Measurements from ENCODE around the gene ADAM22.
A peak's percentile ranks its signal among the peaks of the same experiment; 100 is the strongest.

Gene ADAM22

DNA sequence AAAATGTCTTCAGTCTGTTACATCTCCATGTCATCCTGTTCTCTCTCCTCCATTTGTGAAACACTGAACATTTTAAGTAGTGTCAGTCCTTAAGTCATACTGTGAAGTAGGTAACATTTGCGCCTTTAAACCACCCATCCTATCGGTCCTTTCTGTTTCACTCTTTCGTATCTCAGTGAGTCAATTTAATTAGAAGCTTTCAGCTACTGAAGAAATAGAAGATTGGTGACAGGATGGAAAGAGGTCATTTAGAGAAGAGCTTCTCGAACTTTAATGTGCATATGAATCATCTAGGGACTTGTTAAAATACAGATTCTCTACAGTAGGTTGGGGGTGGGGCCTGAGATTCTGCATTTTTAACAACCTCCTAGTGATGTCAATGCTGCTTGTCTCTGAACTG lies 172.4 kb downstream of the ADAM22 start:
- TF ChIP-seq MYC (IDR thresholded peaks at IDR 0.05; ENCODE audit: low read depth, low read length), result no peak
- TF ChIP-seq POLR2A (IDR thresholded peaks at IDR 0.05; ENCODE audit: extremely low read depth, insufficient read length), result no peak
- TF ChIP-seq, protein P1, sequence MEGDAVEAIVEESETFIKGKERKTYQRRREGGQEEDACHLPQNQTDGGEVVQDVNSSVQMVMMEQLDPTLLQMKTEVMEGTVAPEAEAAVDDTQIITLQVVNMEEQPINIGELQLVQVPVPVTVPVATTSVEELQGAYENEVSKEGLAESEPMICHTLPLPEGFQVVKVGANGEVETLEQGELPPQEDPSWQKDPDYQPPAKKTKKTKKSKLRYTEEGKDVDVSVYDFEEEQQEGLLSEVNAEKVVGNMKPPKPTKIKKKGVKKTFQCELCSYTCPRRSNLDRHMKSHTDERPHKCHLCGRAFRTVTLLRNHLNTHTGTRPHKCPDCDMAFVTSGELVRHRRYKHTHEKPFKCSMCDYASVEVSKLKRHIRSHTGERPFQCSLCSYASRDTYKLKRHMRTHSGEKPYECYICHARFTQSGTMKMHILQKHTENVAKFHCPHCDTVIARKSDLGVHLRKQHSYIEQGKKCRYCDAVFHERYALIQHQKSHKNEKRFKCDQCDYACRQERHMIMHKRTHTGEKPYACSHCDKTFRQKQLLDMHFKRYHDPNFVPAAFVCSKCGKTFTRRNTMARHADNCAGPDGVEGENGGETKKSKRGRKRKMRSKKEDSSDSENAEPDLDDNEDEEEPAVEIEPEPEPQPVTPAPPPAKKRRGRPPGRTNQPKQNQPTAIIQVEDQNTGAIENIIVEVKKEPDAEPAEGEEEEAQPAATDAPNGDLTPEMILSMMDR (IDR thresholded peaks at IDR 0.05; ENCODE audit: low read depth, low read length), result no peak
- TF ChIP-seq, protein P2, sequence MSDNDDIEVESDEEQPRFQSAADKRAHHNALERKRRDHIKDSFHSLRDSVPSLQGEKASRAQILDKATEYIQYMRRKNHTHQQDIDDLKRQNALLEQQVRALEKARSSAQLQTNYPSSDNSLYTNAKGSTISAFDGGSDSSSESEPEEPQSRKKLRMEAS (IDR thresholded peaks at IDR 0.05; ENCODE audit: low read depth, low read length), result no peak
- no peak overlapping the region for H3K4me3 ChIP-seq (ENCODE audit: low read depth, low read length)
- peak; percentile 4 for DNase-seq (ENCODE audit: low read depth)

DNA sequence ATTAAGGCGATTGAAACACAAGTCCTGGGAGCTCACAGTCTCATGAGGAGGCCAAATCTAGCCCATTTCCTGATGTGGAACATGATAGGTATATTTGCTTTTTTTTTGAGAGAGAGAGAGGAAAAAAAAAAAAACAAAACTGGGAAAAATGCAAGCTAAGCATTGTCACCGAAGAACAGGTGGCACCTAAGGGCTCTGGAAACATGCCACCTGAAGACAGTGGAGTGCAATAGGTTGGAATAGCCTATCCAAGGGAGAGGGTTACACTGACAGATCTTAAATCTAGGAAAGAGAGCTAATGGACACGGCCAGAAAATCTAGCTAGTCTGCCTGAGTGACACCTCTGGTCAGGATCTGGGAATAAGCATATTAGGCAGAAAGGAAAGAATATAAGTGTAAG lies 175.6 kb downstream of the ADAM22 start:
- H3K4me3 ChIP-seq (ENCODE audit: low read depth, low read length), result no peak overlapping the region
- no peak for DNase-seq (ENCODE audit: low read depth)
- TF ChIP-seq POLR2A (IDR thresholded peaks at IDR 0.05; ENCODE audit: extremely low read depth, insufficient read length), result no peak

DNA sequence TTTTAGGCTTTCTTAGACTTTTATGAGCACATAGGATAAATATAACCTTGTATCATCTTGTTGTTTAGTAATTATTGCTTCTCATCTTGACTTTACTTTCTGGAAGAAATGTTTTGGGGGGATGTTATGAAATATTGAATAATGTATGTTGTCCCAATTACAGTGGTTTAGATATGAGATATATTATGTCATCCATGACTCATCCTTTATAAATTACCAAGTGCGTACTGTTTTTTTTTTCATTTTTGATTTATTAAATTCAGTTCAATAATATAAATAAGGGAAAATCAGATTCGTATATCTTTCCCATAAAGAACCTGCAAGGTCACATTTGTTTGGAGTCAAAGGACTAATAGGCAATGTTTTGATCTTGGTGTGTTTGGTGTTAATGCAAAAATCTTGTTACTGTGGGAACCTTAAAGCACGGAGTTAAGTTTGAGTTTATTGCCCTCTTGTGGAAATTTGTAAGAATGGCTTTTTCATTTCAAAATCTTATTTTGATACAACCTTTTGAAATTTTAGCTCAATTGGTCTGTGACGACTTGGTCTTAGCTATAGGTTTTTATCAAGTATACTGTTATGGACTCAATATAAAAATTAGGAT lies 177.2 kb downstream of the ADAM22 start:
- TF ChIP-seq POLR2A (IDR thresholded peaks at IDR 0.05; ENCODE audit: extremely low read depth, insufficient read length), result no peak
- TF ChIP-seq MYC (IDR thresholded peaks at IDR 0.05; ENCODE audit: low read depth, low read length), result no peak
- TF ChIP-seq, protein P2 (IDR thresholded peaks at IDR 0.05; ENCODE audit: low read depth, low read length), result no peak
- TF ChIP-seq, protein P1 (IDR thresholded peaks at IDR 0.05; ENCODE audit: low read depth, low read length), result peak; percentile 42
- no peak overlapping the region for H3K4me3 ChIP-seq (ENCODE audit: low read depth, low read length)
- peak; percentile 66 for DNase-seq (ENCODE audit: low read depth)

DNA sequence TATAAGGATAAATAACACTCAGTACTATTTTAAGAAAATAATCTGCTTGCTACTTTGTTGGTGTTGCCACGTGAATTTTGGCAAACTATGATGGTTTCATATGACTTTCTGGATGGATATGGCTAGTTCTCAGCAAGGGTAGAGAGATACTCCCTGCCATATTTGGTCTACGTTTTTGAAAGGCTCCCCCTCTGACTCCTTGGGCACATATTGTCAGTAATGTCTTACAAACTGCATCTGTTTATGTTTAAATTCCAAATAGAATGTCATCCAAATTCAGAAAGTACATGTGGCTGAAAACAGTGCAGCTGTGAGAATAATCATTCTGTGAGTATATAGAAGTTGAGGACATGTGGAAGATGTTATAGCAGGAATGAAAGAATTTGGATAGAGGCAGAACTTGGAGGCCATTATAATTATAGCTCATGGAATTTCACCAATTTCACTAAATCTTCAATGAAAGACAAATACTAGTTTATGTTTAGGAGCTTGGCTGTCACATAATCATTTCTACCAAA lies 178.0 kb downstream of the ADAM22 start:
- no peak overlapping the region for H3K4me3 ChIP-seq (ENCODE audit: low read depth, low read length)
- TF ChIP-seq, protein P1 (IDR thresholded peaks at IDR 0.05; ENCODE audit: low read depth, low read length), result no peak
- TF ChIP-seq POLR2A (IDR thresholded peaks at IDR 0.05; ENCODE audit: extremely low read depth, insufficient read length) (no peak), MYC (IDR thresholded peaks at IDR 0.05; ENCODE audit: low read depth, low read length) (no peak)
- TF ChIP-seq, protein P2 (IDR thresholded peaks at IDR 0.05; ENCODE audit: low read depth, low read length), result no peak
- DNase-seq (ENCODE audit: low read depth), result no peak

DNA sequence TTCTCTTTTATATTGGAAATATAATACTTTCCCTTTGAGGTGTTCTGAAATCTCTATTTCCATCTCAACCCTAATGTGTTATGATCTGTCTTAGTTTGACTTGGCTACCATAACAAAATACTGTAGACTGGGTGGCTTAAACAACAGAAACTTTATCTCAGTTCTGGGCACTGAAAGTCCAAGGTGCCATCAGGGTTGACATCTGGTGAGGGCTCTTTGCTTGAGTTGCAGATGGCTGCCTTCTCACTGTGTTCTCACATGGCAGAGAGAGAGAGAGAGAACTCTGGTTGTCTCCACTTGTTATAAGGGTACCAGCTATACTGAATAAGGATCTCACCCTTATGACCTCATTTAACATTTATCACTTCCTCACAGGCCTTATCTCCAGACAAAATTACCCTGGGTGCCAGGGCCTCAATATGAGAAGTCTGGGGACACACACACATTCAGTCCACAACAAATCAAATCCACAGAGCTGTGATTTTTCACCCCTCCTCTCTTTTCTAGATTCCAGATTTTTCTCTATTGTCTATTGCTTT lies 181.3 kb downstream of the ADAM22 start:
- no peak overlapping the region for H3K4me3 ChIP-seq (ENCODE audit: low read depth, low read length)
- TF ChIP-seq, protein P1 (IDR thresholded peaks at IDR 0.05; ENCODE audit: low read depth, low read length), result no peak
- no peak for TF ChIP-seq POLR2A (IDR thresholded peaks at IDR 0.05; ENCODE audit: extremely low read depth, insufficient read length)
- TF ChIP-seq, protein P2 (IDR thresholded peaks at IDR 0.05; ENCODE audit: low read depth, low read length), result no peak
- TF ChIP-seq MYC (IDR thresholded peaks at IDR 0.05; ENCODE audit: low read depth, low read length), result no peak
- no peak for DNase-seq (ENCODE audit: low read depth)

DNA sequence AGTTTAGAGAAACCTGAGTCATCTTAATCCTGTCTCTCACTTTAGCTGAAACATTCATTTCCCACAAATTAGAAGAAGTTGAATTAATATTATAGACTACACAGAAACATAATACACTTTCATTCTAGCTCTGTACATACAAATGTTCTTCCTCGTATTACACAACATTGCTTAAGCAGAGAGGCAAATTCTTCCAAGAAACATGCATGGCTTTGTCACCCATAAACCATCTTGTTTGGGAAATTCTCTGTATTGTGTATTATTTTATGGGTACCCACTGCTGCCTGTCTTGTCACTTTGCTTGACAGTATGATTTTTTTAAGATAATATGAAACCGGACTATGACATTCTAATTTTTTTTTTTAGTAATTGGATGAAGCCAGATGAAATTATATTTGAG lies 181.8 kb downstream of the ADAM22 start:
- DNase-seq (ENCODE audit: low read depth), result no peak
- H3K4me3 ChIP-seq (ENCODE audit: low read depth, low read length), result no peak overlapping the region
- TF ChIP-seq, protein P2 (IDR thresholded peaks at IDR 0.05; ENCODE audit: low read depth, low read length), result no peak
- TF ChIP-seq POLR2A (IDR thresholded peaks at IDR 0.05; ENCODE audit: extremely low read depth, insufficient read length), result no peak
- TF ChIP-seq, protein P1 (IDR thresholded peaks at IDR 0.05; ENCODE audit: low read depth, low read length), result no peak
- TF ChIP-seq MYC (IDR thresholded peaks at IDR 0.05; ENCODE audit: low read depth, low read length), result no peak

Measured in NB4 (cell line).